ENCODE results near the gene SORL1-AS1.

The SORL1-AS1 gene

DNA sequence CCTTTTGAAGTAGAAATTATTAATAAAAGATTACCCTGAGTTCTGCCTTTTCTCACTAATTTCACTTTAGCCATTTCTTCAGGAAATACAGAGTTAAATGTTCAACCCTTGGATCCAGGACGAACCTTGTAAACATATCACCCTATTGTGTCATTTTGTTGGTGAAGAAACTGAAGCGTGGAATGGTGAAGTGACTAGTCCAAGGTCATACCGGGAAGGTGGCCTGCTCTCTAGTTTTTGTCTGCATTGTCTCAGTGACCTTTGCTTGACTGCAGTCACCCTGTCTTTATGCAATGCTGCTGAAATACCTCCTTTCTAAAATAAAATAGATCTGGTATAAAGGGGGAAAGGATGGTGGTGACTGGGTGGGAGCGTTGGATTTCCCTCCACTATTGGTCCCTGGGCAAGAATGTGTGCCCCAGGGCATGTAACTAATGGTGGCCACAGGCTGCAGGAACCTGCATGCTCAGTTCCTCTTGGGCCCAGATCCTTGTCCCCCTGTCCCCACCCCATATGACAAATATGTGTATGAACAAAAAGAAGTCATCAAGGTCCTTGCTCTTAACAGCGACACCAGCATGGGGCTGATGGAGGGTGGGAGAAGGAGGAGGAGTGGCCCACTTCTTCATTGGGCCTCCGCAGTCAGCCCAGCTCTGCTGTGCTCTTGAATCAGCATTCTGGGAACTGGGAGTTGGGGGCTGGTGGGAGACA lies 977 bp upstream of the SORL1-AS1 start:
- no peaks in the 10 kb centered on the region for H3K36me3 ChIP-seq (replicated peaks)
- H3K27ac ChIP-seq = no peak overlapping the region
- in situ Hi-C loops (cut with HindIII; ENCODE audit: low pct_ligation_motif_present, low sequenced_read_pairs) = no loop called here
- H3K27me3 ChIP-seq (replicated peaks) = peaks cover 45% of the 10 kb centered on the region
- H3K4me3 ChIP-seq (ENCODE audit: low read depth, low read length) = no peak overlapping the region
- DNase-seq = no peak
- TF ChIP-seq CTCF (IDR thresholded peaks at IDR 0.05; ENCODE audit: low read depth, low read length, missing control alignments) = no peak

GRCh38 chr11:121451986-121452608 lies 670 bp downstream of the SORL1-AS1 start, which contains the start of gene SORL1:
Gene SORL1, plus strand, starts transcription at chr11:121452314. Its CDS starts 18 bp downstream, at chr11:121452332.
- DNase-seq = no peak
- peak within 1 kb of the TSS; percentile 47 for H3K4me3 ChIP-seq (ENCODE audit: low read depth, low read length)
- in situ Hi-C loops (cut with HindIII; ENCODE audit: low pct_ligation_motif_present, low sequenced_read_pairs) = no loop called here
- peak; percentile 60 for TF ChIP-seq CTCF (IDR thresholded peaks at IDR 0.05; ENCODE audit: low read depth, low read length, missing control alignments)
- H3K27ac ChIP-seq = no peak within 1 kb of the TSS
- peaks cover 42% of the 10 kb centered on the region for H3K27me3 ChIP-seq (replicated peaks)
- H3K36me3 ChIP-seq (replicated peaks) = no peaks in the 10 kb centered on the region

DNA sequence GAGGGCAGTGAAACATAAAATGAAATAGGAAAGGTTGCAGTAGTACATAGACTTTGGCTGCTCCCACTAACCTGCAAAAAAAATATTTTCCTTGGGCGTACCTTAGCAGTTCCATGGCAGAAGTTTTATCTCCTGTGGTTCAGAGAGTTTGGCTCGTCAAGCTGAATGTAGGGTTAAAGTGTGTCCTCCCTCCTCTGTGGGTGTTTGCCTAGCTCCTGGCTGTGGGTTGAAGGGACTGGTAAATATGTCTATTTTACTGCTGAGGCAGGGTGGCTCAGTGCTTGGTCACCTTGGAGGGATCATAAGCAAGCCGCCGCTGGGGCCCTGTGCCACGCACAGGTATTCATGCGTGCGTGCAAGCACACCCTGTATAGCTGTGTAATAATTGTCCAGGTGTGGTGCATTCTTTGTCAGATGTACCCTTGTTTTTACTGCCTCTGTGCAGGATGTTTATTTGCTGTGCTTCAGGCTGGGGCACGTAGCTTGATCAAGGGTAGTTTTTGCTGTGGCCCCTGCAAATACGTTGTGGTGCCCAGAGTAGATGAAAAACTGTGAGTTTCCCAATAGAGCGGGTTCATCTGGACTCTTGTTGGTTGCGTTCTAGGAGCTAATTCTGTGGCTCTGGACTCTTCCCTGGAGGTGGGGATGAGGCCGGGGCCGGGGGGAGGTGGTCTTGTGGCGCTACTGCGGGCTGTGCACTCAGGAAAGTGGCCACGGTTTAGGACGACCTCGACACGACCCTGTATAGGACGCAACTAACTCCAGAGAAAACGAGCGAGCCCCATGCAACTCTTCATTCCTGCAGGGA lies 1.4 kb downstream of the SORL1-AS1 start:
- Histone ChIP-seq H3K4me3 (ENCODE audit: low read depth, low read length) (peak overlapping the region; percentile 47), H3K27me3 (replicated peaks) (peaks cover 40% of the 10 kb centered on the region), H3K36me3 (replicated peaks) (no peaks in the 10 kb centered on the region), H3K27ac (no peak overlapping the region)
- in situ Hi-C loops (cut with HindIII; ENCODE audit: low pct_ligation_motif_present, low sequenced_read_pairs) = no loop called here
- no peak for DNase-seq
- no peak for TF ChIP-seq CTCF (IDR thresholded peaks at IDR 0.05; ENCODE audit: low read depth, low read length, missing control alignments)

DNA sequence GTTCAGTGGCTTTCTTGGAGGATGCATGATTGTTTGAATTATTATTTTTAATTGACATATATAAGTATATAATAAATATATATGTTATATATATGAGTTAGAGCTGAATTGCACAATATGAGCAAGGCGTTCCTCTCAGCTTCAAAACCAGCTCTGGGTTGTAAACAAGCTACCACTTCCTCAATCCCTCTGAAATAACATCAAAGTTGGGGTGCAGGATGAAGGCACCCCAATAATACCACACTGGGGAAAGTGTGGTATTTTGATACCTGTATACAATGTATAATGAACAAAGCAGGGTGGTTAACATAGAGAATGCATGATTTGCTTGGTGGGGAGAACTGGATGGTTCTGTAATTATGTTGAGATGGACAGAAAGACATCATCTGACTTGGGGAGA lies 2.4 kb downstream of the SORL1-AS1 start:
- Histone ChIP-seq H3K27ac (no peak overlapping the region), H3K4me3 (ENCODE audit: low read depth, low read length) (no peak overlapping the region), H3K36me3 (replicated peaks) (no peaks in the 10 kb centered on the region), H3K27me3 (replicated peaks) (peaks cover 39% of the 10 kb centered on the region)
- no peak for TF ChIP-seq CTCF (IDR thresholded peaks at IDR 0.05; ENCODE audit: low read depth, low read length, missing control alignments)
- no peak for DNase-seq
- in situ Hi-C loops (cut with HindIII; ENCODE audit: low pct_ligation_motif_present, low sequenced_read_pairs) = no loop called here

DNA sequence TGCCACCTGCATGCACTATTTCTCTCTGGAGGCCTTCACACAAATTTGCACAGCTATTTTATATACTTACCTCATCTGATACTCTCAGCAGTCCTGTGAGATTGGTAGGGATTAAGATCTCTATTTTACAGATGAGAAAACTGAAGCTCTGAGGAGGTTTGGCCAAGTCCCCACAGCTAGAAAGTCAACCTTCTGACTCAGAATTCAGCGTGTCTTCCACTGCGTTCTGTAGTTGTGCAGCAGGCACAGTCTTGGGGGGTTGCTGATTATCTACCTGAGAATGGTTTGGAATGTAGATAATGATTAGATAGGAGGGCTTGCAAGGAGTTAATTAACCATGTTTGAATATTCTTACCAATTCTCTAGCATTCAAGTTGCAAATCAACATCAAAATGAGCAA lies 3.1 kb downstream of the SORL1-AS1 start:
- H3K36me3 ChIP-seq (replicated peaks) = no peaks in the 10 kb centered on the region
- no peak overlapping the region for H3K27ac ChIP-seq
- H3K4me3 ChIP-seq (ENCODE audit: low read depth, low read length) = no peak overlapping the region
- no peak for TF ChIP-seq CTCF (IDR thresholded peaks at IDR 0.05; ENCODE audit: low read depth, low read length, missing control alignments)
- peaks cover 36% of the 10 kb centered on the region for H3K27me3 ChIP-seq (replicated peaks)
- no peak for DNase-seq
- in situ Hi-C loops (cut with HindIII; ENCODE audit: low pct_ligation_motif_present, low sequenced_read_pairs) = no loop called here

Measured in brain microvascular endothelial cell (primary cell).